Activated gamma-delta T cell (primary cell): ENCODE data around the gene SMPD3.

Experiments used
- DNase-seq: peaks from one replicate; lab custom pipeline; 2025; lab: John Stamatoyannopoulos, UW

The SMPD3 gene

DNA sequence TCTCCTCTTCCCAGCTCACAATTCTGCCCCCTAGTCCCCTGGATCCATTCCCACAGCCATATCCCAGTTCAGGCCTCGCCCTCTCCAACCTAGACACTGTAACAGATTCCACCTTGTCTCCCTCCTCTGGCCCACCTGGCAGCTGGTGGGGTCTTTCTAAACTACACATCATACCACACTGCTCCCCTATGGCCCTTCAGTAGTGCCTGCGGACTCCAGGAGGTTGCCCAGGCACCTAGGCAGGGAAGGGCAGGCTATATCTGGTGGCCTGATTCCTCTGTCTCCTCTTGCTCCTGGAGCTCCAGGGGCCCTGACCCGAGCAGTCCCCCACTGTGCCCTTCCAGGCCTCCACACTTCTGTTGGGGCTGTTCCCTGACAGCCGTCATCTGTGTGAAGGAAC, 64.5 kb downstream of the SMPD3 start:
- DNase-seq, result no peak

DNA sequence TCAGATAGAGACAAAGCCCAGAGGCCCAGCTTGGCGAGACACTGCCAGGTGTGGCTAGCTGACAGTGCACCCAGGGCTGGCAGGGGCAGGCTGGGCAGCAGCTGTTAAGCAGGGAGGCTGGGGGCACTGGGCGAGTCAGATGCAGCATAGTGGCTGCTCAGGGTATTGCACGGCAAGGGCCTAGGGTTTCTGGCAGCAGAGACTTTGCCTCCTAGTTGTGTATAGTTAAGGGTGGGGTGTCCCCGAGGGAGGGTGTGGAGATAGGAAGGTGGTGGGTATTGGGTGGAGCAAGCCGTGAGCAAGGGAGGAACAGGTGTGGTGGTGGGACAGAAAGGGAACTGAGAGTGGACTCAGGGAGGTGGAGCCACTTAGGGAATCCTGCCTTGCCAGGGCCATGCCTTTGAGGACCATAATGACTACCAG, 66.0 kb downstream of the SMPD3 start:
- no peak for DNase-seq

DNA sequence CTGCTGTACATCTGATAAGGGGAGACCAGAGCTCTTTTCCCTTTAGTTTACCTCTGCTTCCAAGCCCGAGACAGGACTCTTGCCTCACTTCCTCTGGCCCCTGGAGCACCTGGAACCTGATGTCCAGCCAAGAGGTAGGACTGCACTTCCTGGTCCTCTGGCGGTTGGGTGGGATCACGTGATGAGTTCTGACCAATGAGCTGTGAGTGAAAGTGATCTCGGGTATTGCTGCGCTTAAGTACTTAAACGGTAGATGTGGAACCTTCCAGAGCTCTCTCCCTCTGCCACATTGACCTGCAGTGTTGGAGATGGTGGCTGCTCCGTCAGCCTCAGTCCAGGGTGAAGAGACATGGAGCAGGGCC, 67.0 kb downstream of the SMPD3 start:
- DNase-seq, result no peak

DNA sequence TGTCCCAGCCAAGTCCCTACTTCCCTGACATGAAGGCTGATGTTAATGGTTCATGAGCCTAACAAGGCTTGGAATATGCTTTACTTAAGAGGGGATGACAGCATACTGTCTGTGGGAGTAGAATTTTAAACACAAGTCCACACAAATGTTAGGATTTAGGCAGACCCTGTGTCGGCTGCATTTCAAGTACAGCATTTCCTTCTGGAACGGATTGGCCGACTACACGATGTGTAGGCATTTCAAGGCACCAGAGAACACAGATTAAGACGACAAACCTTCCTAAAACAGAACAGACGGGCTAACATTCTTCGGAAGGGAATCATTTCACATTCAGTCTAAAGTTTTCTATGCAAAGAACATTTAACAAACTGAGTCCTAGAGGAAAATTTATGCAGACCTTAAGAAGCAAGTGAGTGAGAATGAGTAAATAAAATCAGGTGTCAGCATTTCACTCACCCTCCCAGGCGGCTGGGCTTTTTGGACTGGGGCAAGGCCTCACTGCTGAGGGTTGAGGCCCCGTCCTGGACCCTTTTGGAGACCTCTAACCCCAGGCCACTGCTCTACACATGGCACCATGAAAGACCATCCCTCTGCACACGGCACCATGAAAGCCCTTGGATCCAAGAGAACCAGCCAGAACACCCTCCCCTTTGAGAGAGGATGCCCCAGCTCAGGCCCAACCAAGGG, 67.5 kb downstream of the SMPD3 start:
- no peak for DNase-seq

DNA sequence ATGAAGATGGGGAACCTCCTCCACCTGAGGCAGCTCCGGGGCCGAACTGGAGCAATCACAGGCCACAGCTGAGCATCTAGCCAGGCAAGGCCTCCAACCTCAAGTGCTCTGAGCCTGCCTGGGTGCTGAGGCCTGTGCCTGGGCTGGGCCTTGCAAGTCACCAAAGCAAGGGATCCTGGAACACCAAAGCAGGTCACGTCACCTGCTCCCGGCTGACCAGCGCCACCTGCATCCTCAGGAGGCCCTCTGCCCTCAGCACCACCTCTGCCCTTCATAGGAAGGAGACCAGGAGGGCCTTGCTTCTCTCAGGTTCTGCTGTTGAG, 68.0 kb downstream of the SMPD3 start:
- DNase-seq, result no peak

DNA sequence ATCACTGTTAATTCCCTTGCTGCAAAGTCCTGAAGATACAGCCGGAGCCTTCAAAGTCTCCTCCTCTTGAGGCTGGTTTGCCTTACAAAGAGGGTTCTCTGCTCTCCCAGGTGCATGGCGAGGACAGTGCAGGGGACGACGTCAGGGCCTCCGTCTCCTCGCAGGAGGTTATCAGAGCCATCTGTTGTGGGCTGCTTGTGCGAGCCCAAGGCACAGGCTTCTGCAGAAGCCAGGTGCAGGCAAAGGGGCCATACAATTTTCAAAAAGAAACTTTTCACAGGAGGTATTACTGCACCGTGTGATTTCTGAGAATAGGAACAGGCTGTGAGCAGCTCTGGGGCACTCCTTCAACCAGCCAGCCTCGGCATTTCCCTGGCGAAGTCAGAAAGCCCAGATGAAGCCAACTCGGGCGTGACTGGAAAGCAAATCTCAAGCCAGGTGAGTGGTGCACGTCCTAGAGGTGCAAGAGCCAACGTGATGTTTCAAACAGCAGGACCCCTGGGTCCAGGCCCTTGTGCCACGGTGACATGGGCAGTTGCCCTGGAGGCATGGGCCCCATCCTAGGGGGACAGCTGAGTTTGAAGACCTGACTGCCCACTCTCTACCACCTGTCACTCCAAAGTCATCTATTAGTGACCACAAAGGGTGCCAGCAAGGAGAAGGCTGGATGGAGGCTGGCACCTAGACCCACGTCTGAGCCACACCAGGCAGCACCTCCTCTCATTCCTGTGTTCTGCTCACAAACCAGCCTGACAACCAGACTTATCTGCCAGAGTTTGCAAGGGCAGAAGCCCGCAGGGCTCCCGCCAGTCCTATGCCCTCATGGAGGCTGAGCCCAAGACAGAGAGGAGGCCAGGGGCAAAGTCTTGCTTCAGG, 68.6 kb downstream of the SMPD3 start:
- DNase-seq, result no peak

DNA sequence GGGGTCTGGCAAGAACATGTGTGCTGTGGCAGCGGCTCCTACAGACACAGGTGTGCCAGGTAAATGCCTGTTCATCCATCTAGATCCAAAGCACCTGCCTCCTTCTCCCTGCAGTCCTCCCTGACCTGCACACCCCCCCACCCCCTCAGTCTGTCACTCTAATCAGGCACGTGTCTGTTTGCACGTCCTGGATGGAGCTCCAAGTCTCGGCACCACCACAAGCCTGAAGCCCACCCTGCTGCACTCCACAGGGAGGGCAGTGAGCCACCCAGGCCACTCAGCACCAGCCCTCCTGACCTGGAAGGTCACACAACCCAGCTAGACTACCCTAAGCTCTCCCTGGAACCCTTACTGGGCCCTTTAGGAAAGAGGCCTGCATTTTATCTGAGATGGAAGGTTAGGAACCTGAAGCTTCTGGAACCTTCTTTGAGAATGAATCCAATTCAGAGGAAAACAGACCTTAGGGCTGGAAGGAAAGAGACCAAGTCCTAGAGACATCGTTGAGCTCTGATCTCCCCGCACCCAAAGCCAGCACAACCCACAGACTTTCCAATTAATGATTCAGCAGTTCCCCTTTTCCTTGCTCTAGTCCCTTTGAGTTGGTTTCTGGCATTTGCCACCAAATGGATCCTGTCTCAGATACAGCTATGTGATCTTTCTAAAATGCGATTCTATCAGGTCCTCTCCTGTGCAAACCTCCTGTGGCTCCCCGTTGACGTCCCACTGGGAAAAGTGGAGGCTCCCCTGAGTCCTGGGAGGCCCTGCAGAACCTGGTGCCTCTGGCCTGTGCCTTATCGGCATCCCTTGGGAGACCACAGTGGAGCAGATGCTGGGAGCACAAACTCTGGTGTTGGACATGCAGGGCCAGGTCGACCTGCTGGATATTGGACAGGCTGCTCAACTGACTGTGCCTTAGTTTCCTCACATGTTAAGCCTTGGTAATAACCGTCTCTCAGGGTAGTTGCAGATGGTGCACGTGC, 69.6 kb downstream of the SMPD3 start:
- no peak for DNase-seq

DNA sequence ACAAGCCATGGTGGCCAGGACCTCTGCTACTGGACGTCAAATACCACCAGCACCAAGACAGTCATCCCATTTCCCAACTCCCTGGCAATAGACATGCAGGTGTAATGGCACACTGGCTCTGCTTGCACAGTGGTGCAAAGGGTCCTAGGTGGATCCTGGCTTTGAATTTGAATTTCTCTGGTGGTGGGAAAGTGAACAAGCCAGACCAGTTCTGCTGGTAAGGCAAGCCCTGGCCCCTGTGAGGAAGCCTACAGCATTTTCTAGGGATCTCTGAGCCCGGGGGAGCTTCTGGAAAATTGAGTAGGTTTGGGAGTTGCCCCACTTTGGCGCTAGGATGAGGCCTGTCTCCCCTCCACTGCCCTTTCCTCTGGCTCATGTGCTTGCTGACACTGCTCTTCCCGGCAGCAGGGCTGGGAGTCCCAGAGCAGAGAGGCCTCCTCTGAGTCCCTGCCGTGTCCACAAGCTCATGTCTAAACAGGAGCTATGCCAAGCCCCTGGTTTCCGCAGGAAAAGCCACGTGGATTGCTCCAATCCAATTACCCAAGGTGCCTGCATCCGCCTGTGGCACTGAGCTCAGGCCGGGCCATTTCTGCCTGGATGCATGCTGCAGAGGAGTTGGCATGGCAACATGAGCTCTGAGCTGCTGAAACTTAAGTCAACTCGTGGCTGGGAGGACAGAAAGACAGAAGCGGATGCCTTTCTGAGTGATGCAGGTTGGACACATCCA, 70.5 kb downstream of the SMPD3 start:
- no peak for DNase-seq

DNA sequence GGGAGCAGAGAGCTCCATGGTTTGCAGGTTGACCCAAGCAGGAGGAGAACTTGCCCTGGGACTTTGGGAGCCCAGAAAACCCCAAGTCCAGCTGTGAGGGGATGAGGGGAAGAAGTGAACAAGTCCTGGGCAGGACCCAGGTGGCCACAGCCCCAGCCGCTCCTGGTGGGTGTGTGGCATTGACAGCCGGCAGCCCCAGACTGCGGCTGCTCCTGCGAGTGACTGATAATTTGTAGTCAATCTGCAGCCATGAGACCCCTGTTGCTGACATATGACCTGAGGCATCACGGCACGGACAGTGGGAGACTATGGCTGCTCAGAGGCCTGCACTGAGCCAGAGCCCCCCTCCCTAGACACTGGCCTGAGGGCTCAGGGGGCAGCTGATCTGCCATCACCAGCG, 71.1 kb downstream of the SMPD3 start:
- DNase-seq, result no peak

DNA sequence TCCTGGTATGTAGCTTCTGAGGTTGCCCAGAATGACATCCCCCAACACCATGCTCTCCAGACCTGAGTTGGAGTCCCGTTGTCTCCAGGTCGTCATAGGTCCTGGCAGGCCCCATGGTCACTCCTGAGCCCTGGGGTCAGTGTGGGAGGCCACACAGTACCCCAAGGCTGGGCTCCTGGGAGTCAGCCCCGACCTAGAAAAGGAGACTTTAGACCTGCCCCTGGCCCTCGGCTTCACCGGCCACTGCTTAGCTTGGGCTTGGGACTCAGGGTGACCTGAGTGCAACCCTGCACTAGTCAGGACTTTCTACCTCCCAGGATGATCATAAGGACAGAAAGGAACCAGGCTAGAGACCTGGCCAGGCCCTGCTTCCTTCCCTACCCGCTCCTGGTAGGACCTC, 71.7 kb downstream of the SMPD3 start:
- no peak for DNase-seq

DNA sequence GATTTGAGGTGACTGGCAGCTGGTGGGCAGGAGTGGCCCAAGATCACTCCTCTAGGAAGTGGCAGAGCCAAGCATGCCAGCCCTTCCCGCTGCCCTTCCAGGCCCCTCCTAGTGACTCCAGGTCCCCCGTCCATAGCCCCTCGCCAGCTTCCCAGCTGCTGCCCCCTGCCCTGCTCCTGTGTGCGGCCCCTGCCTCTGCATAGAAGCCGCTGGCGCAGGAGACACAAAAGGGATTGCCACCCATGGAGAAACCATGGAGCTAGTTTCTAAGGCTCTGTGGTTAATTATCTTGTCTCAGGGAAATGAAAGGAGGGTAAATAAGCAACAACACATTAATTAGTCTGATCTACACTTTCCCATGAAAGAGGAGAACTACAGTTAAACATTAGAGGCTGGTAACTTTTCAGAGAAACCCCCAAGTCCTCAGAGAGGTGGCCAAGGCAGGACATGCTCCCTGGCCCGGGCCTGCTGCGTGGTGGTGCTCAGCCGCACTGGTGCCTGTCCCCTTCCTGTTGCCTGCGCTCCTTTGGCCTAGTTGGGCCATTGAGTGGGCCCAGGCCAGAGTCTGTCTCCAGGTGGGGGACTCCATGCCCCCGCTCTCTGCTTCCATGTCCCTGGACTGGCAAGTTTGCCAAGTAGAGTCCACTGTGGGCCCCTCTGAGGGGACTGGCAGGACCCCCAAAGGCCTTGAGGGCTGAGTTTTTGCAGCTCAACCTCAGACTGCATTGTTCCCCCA, 72.3 kb downstream of the SMPD3 start:
- DNase-seq, result no peak

DNA sequence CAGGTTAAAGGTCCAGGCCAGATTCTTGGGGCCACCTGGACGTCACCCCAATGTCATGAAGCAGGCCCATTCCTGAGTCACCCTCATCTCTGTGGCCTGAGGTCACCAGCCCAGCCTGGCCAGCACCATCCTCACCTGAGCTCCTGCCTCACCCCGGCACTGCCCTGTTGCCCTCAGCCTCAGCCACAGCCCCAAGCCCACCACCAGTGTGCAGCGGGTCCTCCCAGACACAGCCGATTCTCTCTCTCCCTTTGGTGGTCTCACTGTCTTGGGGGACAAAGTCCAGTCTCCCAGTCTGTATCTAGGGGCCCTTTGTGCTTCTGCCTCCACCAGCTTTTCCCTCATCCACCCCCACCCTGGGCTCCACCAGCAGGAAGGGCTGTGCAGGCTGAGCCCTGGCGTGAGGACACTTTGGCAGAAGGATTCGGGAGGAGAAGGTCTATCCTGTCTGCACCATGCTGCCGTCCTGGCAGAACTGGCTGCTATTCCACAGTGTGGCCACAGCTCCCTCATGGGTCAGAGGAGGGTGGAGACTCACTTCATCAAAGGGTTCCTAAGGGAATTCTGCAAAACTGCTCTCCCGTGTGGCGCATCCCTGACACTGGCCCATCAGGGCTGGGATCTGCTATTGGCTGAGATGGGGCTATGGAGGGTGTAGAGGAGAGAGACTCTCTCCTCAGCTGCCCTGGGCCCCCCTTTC, 73.2 kb downstream of the SMPD3 start:
- no peak for DNase-seq

DNA sequence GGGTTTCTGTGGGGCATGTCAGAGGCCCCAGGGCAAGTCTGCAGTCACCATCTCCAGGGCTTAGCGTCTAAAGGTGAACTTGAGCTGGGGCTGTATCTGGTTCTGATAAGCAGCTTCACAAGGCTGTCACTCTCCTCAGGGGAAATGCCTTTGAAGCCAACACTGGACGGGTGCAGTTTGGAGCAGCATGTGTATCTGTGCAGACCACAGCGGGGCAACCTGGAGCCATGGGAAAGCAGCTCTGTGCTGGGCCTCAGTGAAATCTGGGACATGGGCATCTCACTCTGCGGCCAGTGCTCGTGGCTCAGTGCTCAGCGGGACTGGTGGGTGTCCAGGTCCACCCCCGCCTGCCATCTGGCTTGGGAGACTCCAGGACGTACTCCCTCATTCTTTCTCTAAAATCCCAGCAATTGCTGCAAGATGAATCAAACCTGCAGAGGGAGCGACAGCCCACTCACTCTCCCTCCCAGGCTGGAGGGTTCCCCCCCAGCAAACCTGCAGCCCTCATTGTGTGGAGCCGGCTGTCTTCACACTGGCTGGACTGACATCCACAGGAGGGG, 74.0 kb downstream of the SMPD3 start:
- no peak for DNase-seq

DNA sequence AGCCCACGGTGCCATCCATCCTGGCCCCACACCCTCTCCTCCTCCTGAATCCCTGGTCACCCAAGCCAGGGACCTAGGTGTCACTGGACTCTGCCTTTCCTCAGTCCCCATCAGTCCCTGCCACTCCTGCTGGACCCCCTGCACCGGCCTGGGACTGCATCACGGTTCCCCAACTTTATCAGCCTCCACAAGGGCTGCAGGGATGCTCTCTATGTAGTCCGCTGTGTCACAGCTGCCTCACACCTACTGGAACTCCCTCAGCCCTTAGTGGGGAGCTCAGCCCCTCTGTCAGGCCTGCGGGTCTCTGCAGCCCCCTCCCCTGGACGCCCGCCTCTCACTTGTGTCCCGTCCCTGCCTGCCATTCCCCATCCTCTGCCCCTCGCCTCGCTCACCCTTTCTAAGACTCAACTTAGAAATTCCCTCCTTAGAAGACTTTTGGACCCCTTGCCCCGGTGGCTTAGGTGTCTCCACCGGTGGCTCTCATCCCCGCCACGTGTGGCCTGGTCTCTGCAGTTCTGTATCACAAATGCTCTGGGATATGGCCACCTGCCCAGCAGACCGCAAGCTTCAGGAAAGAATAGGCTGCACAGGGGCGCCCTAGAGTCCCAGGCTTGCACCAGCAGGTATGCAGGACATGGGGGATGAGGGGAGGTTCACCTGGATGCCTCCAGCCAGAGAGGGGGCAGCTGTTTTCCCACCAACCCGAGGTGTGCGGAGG, 74.6 kb downstream of the SMPD3 start:
- DNase-seq, result no peak

DNA sequence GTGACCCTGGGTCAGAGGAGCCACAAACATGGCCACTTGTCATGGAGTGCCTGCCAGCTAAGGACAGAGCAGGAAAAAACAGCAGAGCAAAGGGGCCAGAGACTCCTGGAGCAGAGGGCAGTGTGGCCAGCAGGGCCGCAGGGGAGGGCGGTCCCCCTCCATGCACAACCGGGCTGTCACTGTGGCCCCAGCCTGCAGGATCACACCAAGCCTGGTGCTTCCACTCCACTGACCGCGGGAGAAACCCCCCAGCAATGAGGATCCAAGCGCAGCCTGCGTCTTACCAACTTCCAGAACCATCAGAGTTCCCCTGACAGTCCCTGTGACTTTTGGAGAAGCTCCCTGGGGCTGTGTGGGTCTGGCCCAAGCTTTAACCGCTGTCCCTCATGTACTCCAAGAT, 75.5 kb downstream of the SMPD3 start:
- no peak for DNase-seq

DNA sequence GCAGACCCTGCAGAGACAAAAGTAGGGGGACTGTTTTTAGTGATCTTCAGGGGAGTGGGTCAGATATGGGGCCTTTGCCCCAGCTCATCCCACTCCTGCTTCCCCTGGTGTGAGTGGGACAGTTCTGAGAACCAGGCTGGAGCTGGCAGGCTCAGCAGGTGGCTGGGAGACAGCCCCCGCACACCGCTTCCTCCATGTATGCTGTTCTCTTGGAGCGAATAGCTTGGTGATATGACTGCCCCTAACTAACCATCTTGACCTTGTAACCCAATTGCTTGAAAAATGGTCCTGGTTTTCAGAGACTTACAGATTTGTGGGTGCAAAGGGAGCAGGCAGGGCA, 76.0 kb downstream of the SMPD3 start:
- DNase-seq, result no peak

DNA sequence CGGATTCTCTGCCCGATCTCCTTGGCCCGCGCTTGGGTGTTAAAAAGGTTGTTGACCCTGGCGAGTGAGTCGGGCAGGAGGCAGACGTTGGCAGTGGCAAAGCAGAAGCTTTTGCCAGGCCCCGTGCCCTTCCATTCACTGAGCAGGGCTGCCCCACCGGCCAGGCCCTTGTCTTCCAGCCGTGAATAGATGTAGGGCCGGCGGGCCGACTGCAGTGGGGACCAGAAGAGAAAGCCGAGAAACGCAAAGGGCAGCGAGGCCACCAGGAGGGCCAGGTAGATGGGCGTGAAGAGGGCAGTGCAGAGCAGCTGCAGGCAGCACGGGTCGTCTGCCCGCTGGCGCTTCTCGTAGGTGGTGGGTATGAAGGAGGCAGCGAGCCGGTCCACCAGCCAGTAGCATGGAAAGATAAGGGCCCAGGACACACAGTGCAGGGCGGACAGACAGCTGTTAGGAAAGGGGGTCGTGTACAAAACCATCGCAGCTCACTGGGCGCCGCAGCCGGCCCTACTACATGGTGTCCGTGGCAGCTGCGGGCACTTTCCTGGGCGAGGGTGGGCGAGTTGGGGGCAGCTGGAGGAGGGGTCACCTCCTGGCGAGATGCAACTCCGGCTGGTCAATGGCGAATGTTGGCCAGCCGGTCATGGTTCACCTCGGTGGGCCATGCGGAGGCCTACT, 76.5 kb downstream of the SMPD3 start:
- DNase-seq, result no peak

DNA sequence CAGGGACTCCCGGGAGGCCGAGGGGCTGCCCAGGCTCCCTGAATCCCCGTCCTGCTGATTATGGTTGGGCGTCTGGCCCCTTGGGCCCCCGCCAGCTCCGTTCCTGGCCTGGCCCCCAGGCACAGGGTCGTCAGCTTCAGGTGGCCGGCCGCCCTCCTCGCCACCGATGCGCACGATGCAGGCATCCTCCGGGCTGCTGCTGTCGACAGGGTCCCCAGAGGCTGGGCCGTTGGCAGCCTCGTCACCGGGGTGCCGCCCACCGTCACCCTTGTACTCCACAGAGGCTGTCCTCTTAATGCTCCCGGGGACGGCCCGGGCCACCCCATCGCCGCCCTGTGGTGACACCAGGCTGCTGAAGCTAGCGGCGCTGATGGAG, 77.0 kb downstream of the SMPD3 start:
- no peak for DNase-seq
